ENCODE data around the gene LPP. TPM values are rescaled to one million over a fixed set of nuclear protein-coding genes. Genes with fewer than 3 reads are reported as not detected.

LPP gene
- total and polyA plus RNA-seq, 9 of the 15 experiments (the other 6 are each of a cell fraction or from before 2014, with no cell fraction given) = 0.07 to 0.18 TPM; not detected in 7

GRCh38 chr3:188827103-188827502, 673.1 kb downstream of the LPP start:
- ChIA-PET POLR2A (no interaction called here), CTCF (ENCODE audit: low intra/inter-chr PET ratio) (no interaction called here)
- Histone ChIP-seq H3K36me3 (ENCODE audit: control insufficient read depth, insufficient read depth, low read length) (no peaks in the 10 kb centered on the region), H2AFZ (ENCODE audit: low read depth, low read length) (no peak overlapping the region), H3K9me3 (replicated peaks; ENCODE audit: control insufficient read depth, insufficient read depth, low read depth, low read length) (no peaks in the 10 kb centered on the region; the same call in 1 of the 2 replicates), H3K79me2 (ENCODE audit: control insufficient read depth, insufficient read depth, low read length) (no peaks in the 10 kb centered on the region), H3K4me3 (no peak overlapping the region), H3K9me1 (ENCODE audit: control insufficient read depth, insufficient read depth, low read length) (no peaks in the 10 kb centered on the region), H3K4me1 (replicated peaks in 1 of 2; ENCODE audit: control insufficient read depth in 2 of 2, insufficient read depth in 2 of 2, low read length in 2 of 2) (no peaks in the 10 kb centered on the region), H3K27me3 (ENCODE audit: control insufficient read depth in 2 of 2, insufficient read depth in 2 of 2, low read length in 2 of 2) (no peaks in the 10 kb centered on the region), H4K20me1 (replicated peaks; ENCODE audit: control insufficient read depth, insufficient read depth, low read length) (no peaks in the 10 kb centered on the region), H3K9ac (ENCODE audit: insufficient read depth in 1 of 2, low read depth in 2 of 2, low read length in 2 of 2) (no peak overlapping the region), H3K4me2 (ENCODE audit: insufficient read depth, low read length) (no peak overlapping the region), H3K27ac (ENCODE audit: extremely low read depth, low read depth, low read length) (no peak overlapping the region)
- in situ Hi-C loops (cut with MboI) = no loop called here
- FAIRE-seq = no peak
- BruUV-seq (replicated peaks) = no TSS peak
- no peak for TF ChIP-seq ARNT (IDR thresholded peaks at IDR 0.05)
- no peak for TF ChIP-seq IRF9 (tag; IDR thresholded peaks at IDR 0.05)
- no peak for TF ChIP-seq NR1H2 (CRISPR knock-in tag; IDR thresholded peaks at IDR 0.05)
- TF ChIP-seq DEAF1 (CRISPR knock-in tag; IDR thresholded peaks at IDR 0.05) = no peak
- no peak for TF ChIP-seq POLR2AphosphoS2 (IDR thresholded peaks at IDR 0.05; ENCODE audit: low read length)
- no peak for TF ChIP-seq U2AF2 (optimal IDR thresholded peaks at IDR 0.05; ENCODE audit: low read depth, low read length)
- TF ChIP-seq PCBP1 (IDR thresholded peaks at IDR 0.05; ENCODE audit: low read depth, low read length, poor library complexity, severe bottlenecking) = no peak
- no peak for TF ChIP-seq SMARCC2 (IDR thresholded peaks at IDR 0.05; ENCODE audit: low read depth)
- no peak for TF ChIP-seq PML (IDR thresholded peaks at IDR 0.05; ENCODE audit: low read length)
- TF ChIP-seq ZNF175 (CRISPR knock-in tag; IDR thresholded peaks at IDR 0.05; ENCODE audit: low read depth) = no peak
- no peak for TF ChIP-seq PREB (CRISPR knock-in tag; IDR thresholded peaks at IDR 0.05)
- no peak for TF ChIP-seq KLF10 (CRISPR knock-in tag; IDR thresholded peaks at IDR 0.05)
- no peak for TF ChIP-seq MLLT1 (IDR thresholded peaks at IDR 0.05)
- no peak for TF ChIP-seq ZNF57 (CRISPR knock-in tag; IDR thresholded peaks at IDR 0.05)
- no peak for TF ChIP-seq MEF2D (tag; conservative IDR thresholded peaks at IDR 0.05; ENCODE audit: low read depth)
- no peak for TF ChIP-seq GATAD2B (IDR thresholded peaks at IDR 0.05; ENCODE audit: borderline replicate concordance)
- WGBS (ENCODE audit: insufficient coverage, low coverage, missing lambda C conversion rate) = 0% methylated on average over 1 of the region's 1 CpG
- intact Hi-C loops (cut with micrococcal nuclease) = no loop called here
- ATAC-seq = no peak
- no peak for DNase-seq (ENCODE audit: extremely low read depth in 1 of 4, low spot score in 3 of 4)

Data from K562 (cell line).